Measurements from ENCODE around the gene NUDT17. TPM values are rescaled to one million over a fixed set of nuclear protein-coding genes. Genes with fewer than 3 reads are reported as not detected.

The NUDT17 gene
- total and polyA plus RNA-seq, 9 of the 15 experiments (the other 6 are each of a cell fraction or from before 2014, with no cell fraction given), result 2.1 to 10.0 (median 6.1) TPM

GRCh38 chr1:145858901-145859490, 13.6 kb downstream of the NUDT17 start, which contains the start of gene PIAS3 (continued):
- TF ChIP-seq ARID4B (CRISPR knock-in tag; IDR thresholded peaks at IDR 0.05) (peak; percentile 32; the same call in 1 of the 2 replicates), LEF1 (IDR thresholded peaks at IDR 0.05) (no peak), ZNF263 (CRISPR knock-in tag; IDR thresholded peaks at IDR 0.05; ENCODE audit: borderline replicate concordance) (0 out of 2 replicates have a peak, but pooled peaks have one; percentile 20), ELK1 (CRISPR knock-in tag; IDR thresholded peaks at IDR 0.05) (no peak), MAFG (tag; conservative IDR thresholded peaks at IDR 0.05) (no peak), EHMT2 (IDR thresholded peaks at IDR 0.05) (no peak), ZNF408 (CRISPR knock-in tag; IDR thresholded peaks at IDR 0.05; ENCODE audit: low read depth) (no peak), CBX1 (IDR thresholded peaks at IDR 0.05; ENCODE audit: low read depth) (no peak), ZBTB33 (CRISPR knock-in tag; IDR thresholded peaks at IDR 0.05) (no peak), ZBTB43 (CRISPR knock-in tag; IDR thresholded peaks at IDR 0.05) (0 out of 2 replicates have a peak, but pooled peaks have one; percentile 32), RB1 (IDR thresholded peaks at IDR 0.05; ENCODE audit: low read depth) (no peak), ZBTB7A (IDR thresholded peaks at IDR 0.05; ENCODE audit: borderline replicate concordance, control insufficient read depth, low read depth, low read length) (peak; percentile 87; the same call in 1 of the 2 replicates)
- TF ChIP-seq, protein P1, sequence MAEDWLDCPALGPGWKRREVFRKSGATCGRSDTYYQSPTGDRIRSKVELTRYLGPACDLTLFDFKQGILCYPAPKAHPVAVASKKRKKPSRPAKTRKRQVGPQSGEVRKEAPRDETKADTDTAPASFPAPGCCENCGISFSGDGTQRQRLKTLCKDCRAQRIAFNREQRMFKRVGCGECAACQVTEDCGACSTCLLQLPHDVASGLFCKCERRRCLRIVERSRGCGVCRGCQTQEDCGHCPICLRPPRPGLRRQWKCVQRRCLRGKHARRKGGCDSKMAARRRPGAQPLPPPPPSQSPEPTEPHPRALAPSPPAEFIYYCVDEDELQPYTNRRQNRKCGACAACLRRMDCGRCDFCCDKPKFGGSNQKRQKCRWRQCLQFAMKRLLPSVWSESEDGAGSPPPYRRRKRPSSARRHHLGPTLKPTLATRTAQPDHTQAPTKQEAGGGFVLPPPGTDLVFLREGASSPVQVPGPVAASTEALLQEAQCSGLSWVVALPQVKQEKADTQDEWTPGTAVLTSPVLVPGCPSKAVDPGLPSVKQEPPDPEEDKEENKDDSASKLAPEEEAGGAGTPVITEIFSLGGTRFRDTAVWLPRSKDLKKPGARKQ (CRISPR knock-in tag; IDR thresholded peaks at IDR 0.05), result no peak
- TF ChIP-seq, protein P2, sequence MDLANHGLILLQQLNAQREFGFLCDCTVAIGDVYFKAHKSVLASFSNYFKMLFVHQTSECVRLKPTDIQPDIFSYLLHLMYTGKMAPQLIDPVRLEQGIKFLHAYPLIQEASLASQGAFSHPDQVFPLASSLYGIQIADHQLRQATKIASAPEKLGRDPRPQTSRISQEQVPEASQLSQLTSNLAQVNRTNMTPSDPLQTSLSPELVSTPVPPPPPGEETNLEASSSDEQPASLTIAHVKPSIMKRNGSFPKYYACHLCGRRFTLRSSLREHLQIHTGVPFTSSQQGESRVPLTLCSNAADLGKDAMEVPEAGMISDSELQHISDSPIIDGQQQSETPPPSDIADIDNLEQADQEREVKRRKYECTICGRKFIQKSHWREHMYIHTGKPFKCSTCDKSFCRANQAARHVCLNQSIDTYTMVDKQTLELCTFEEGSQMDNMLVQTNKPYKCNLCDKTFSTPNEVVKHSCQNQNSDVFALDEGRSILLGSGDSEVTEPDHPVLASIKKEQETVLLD (IDR thresholded peaks at IDR 0.05), result no peak
